Measurements from ENCODE around the gene RPLP2. TPM values are rescaled to one million over a fixed set of nuclear protein-coding genes. Genes with fewer than 3 reads are reported as not detected.

The RPLP2 gene
- total RNA-seq, 1 donor from 2014 or later, result 1,651 TPM

GRCh38 chr11:837189-837989 lies 27.6 kb downstream of the RPLP2 start:
- DNase-seq (ENCODE audit: low spot score in 2 of 2, unreplicated experiment in 2 of 2), result no peak
- Mint-ChIP-seq H3K27me3 (ENCODE audit: low read depth) (peaks cover under 1% of the 10 kb centered on the region), H3K4me1 (peaks cover 21% of the 10 kb centered on the region), H3K4me3 (no peak overlapping the region), H3K9me3 (no peaks in the 10 kb centered on the region), H3K27ac (no peak overlapping the region), H3K36me3 (no peaks in the 10 kb centered on the region)
- no peak for TF ChIP-seq CTCF (IDR thresholded peaks at IDR 0.05; ENCODE audit: unreplicated experiment)

- DNase-seq (ENCODE audit: low spot score in 2 of 2, unreplicated experiment in 2 of 2), result no peak
- no peak overlapping the region for H3K27ac Mint-ChIP-seq
- H3K9me3 Mint-ChIP-seq, result no peaks in the 10 kb centered on the region
- no peak overlapping the region for H3K4me3 Mint-ChIP-seq
- H3K4me1 Mint-ChIP-seq, result peaks cover 21% of the 10 kb centered on the region
- H3K27me3 Mint-ChIP-seq (ENCODE audit: low read depth), result no peaks in the 10 kb centered on the region
- no peaks in the 10 kb centered on the region for H3K36me3 Mint-ChIP-seq
- no peak for TF ChIP-seq CTCF (IDR thresholded peaks at IDR 0.05; ENCODE audit: unreplicated experiment)
These were observed 28.2 kb downstream of the RPLP2 start for GRCh38 chr11:837990-838307.

GRCh38 chr11:838441-839279 lies 28.9 kb downstream of the RPLP2 start:
- no peaks in the 10 kb centered on the region for H3K9me3 Mint-ChIP-seq
- H3K27ac Mint-ChIP-seq, result no peak overlapping the region
- TF ChIP-seq CTCF (IDR thresholded peaks at IDR 0.05; ENCODE audit: unreplicated experiment), result no peak
- DNase-seq (ENCODE audit: low spot score in 2 of 2, unreplicated experiment in 2 of 2), result no peak
- no peak overlapping the region for H3K4me3 Mint-ChIP-seq
- H3K27me3 Mint-ChIP-seq (ENCODE audit: low read depth), result no peaks in the 10 kb centered on the region
- no peaks in the 10 kb centered on the region for H3K36me3 Mint-ChIP-seq
- peaks cover 22% of the 10 kb centered on the region for H3K4me1 Mint-ChIP-seq

- H3K4me3 Mint-ChIP-seq, result no peak overlapping the region
- H3K9me3 Mint-ChIP-seq, result no peaks in the 10 kb centered on the region
- no peak for DNase-seq (ENCODE audit: low spot score in 2 of 2, unreplicated experiment in 2 of 2)
- no peaks in the 10 kb centered on the region for H3K27me3 Mint-ChIP-seq (ENCODE audit: low read depth)
- peaks cover 22% of the 10 kb centered on the region for H3K4me1 Mint-ChIP-seq
- H3K36me3 Mint-ChIP-seq, result no peaks in the 10 kb centered on the region
- H3K27ac Mint-ChIP-seq, result no peak overlapping the region
- TF ChIP-seq CTCF (IDR thresholded peaks at IDR 0.05; ENCODE audit: unreplicated experiment), result no peak
These were observed 29.5 kb downstream of the RPLP2 start for GRCh38 chr11:839280-839623.

GRCh38 chr11:839875-840617 lies 30.3 kb downstream of the RPLP2 start:
- Mint-ChIP-seq H3K27ac (no peak overlapping the region), H3K4me3 (peak overlapping the region; percentile 83), H3K27me3 (ENCODE audit: low read depth) (no peaks in the 10 kb centered on the region), H3K9me3 (no peaks in the 10 kb centered on the region), H3K4me1 (peaks cover 27% of the 10 kb centered on the region), H3K36me3 (no peaks in the 10 kb centered on the region)
- no peak for TF ChIP-seq CTCF (IDR thresholded peaks at IDR 0.05; ENCODE audit: unreplicated experiment)
- no peak for DNase-seq (ENCODE audit: low spot score in 2 of 2, unreplicated experiment in 2 of 2)
